Testis (tissue), 3 donors: ENCODE measurements around the gene AFF4. TPM values are rescaled to one million over a fixed set of nuclear protein-coding genes. Genes with fewer than 3 reads are reported as not detected.
"Not testable (repeated sequence)": the region's sequence is repeated elsewhere in the genome, so short reads cannot be mapped to it uniquely, and the experiment has no call there.

Experiments used
- DNase-seq: peaks from one replicate; pipeline ENCODE4 v3.0.0-alpha.2; 2019
- H3K27ac ChIP-seq, 2 donors: fragments of 200-600 bp; sonication (generic); one replicate each; pipeline ENCODE4 v1.5.1; 2019
- H3K27me3 ChIP-seq: fragments of 200-600 bp; sonication (generic); one replicate; pipeline ENCODE4 v1.5.1; 2019
- H3K36me3 ChIP-seq: fragments of 200-600 bp; sonication (generic); one replicate; pipeline ENCODE4 v1.5.1; 2017; ENCODE audit warnings: low read depth; ENCODE audit errors: missing control alignments
- H3K4me1 ChIP-seq: fragments of 200-600 bp; sonication (generic); one replicate; pipeline ENCODE4 v1.5.1; 2019
- H3K4me3 ChIP-seq, 2 donors: fragments of 200-600 bp; sonication (generic); one replicate each; pipeline ENCODE4 v1.5.1; 2017 to 2019
- H3K9me3 ChIP-seq: fragments of 200-600 bp; sonication (generic); one replicate; pipeline ENCODE4 v1.5.1; 2017
- CTCF ChIP-seq, 3 experiments: fragments of 450-650 bp in 2 of 3; fragments of 200-600 bp in 1 of 3; sonication (generic) in 1 of 3; IDR thresholded peaks; one replicate each; pipeline ENCODE4 v1.5.1; 2016 to 2019; ENCODE audit warnings: antibody characterized with exemption in 3 of 3, mild to moderate bottlenecking in 2 of 3, moderate library complexity in 1 of 3
- POLR2A ChIP-seq: fragments of 450-650 bp; IDR thresholded peaks from one replicate; pipeline ENCODE4 v1.6.1; 2017; ENCODE audit warnings: antibody characterized with exemption, mild to moderate bottlenecking, moderate library complexity
- WGBS, 2 donors: methylation state at CpG; one replicate each; pipeline ENCODE4 v1.1.5; 2018; 5-methylcytosine and 5-hydroxymethylcytosine counted together
- intact Hi-C: fragments of 100-400 bp; cut with DNase I; formaldehyde crosslinking; loops from one replicate; pipeline ENCODE4 v1.15.1; 2023; ENCODE audit warnings: low total_unique reads
- polyA plus RNA-seq: library from polyadenylated mRNA; stranded (reverse); fragments of 350-450 nt; fragmentation: Illumina TruSeq; extraction: RNeasy Lipid Tissue Mini Kit (QIAGEN cat#74804); gene quantifications from one replicate; pipeline ENCODE4 v1.2.3, GENCODE V29; 2014; ENCODE audit warnings: low read depth, low replicate concordance; ENCODE audit not compliant: insufficient read depth
- total RNA-seq, 2 donors: library from RNA; depleted of rRNA; stranded (reverse); fragments of >200 nt; gene quantifications; one replicate each; pipeline ENCODE4 v1.2.3, GENCODE V29; 2016

AFF4 gene
- total and polyA plus RNA-seq, 3 donors from 2014 or later = 57.2 to 112 (median 112) TPM

GRCh38 chr5:132860742-132861141 is 102.7 kb downstream of the AFF4 start:
- intact Hi-C loops = no loop called here
- H3K27me3 ChIP-seq = no peaks in the 10 kb centered on the region
- no peaks in the 10 kb centered on the region for H3K4me1 ChIP-seq
- DNase-seq = no peak
- no peak overlapping the region for H3K27ac ChIP-seq
- no peak overlapping the region for H3K4me3 ChIP-seq
- WGBS, 2 donors = 80% methylated on average over 5 of the region's 5 CpGs
- no peaks in the 10 kb centered on the region for H3K9me3 ChIP-seq
- TF ChIP-seq CTCF (IDR thresholded peaks at IDR 0.05) (no peak), POLR2A (no peak)
- H3K36me3 ChIP-seq = no peaks in the 10 kb centered on the region

GRCh38 chr5:132859889-132860437 is 103.5 kb downstream of the AFF4 start:
- H3K27ac ChIP-seq = no peak overlapping the region
- H3K27me3 ChIP-seq = no peaks in the 10 kb centered on the region
- no peak overlapping the region for H3K4me3 ChIP-seq
- intact Hi-C loops = no loop called here
- no peaks in the 10 kb centered on the region for H3K9me3 ChIP-seq
- 87 to 89% methylated on average over 2 of the region's 2 CpGs for WGBS, 2 donors
- DNase-seq = no peak
- no peaks in the 10 kb centered on the region for H3K36me3 ChIP-seq
- TF ChIP-seq POLR2A (no peak), CTCF (IDR thresholded peaks at IDR 0.05) (no peak)
- no peaks in the 10 kb centered on the region for H3K4me1 ChIP-seq

- no peaks in the 10 kb centered on the region for H3K36me3 ChIP-seq
- intact Hi-C loops = no loop called here
Observed at GRCh38 chr5:132856011-132856410, 107.4 kb downstream of the AFF4 start.

GRCh38 chr5:132854992-132855391 is 108.4 kb downstream of the AFF4 start:
- H3K36me3 ChIP-seq, DNase-seq, H3K9me3 ChIP-seq, H3K27me3 ChIP-seq, H3K27ac ChIP-seq, intact Hi-C loops, H3K4me3 ChIP-seq, H3K4me1 ChIP-seq: not testable (repeated sequence)
- WGBS, 2 donors = 94 to 98% methylated on average over 5 of the region's 5 CpGs

More at GRCh38 chr5:132856011-132856410, 107.4 kb downstream of the AFF4 start:
- Histone ChIP-seq H3K4me1 (no peaks in the 10 kb centered on the region), H3K27me3 (no peaks in the 10 kb centered on the region), H3K4me3 (no peak overlapping the region), H3K9me3 (no peaks in the 10 kb centered on the region), H3K27ac (no peak overlapping the region)
- no peak for DNase-seq
- TF ChIP-seq POLR2A (no peak), CTCF (IDR thresholded peaks at IDR 0.05) (no peak)
- 79 to 88% methylated on average over 3 of the region's 3 CpGs for WGBS, 2 donors

GRCh38 chr5:132854301-132854700 is 109.1 kb downstream of the AFF4 start:
- TF ChIP-seq CTCF (IDR thresholded peaks at IDR 0.05) (no peak), POLR2A (no peak)
- Histone ChIP-seq H3K36me3 (no peaks in the 10 kb centered on the region), H3K27me3 (no peaks in the 10 kb centered on the region), H3K9me3 (no peaks in the 10 kb centered on the region), H3K4me3 (no peak overlapping the region), H3K4me1 (no peaks in the 10 kb centered on the region), H3K27ac (no peak overlapping the region)
- DNase-seq = no peak
- intact Hi-C loops = no loop called here
- 42 to 58% methylated on average over 3 of the region's 3 CpGs for WGBS, 2 donors
